GM10248 (cell line): Measurements from ENCODE around the gene SEC61B.

Experiments
- CTCF ChIA-PET: fragments of 300-600 bp; sonication (Branson Sonifier 250); formaldehyde crosslinking; extraction: SDS; loops from one replicate; lab custom pipeline; 2021; ENCODE audit warnings: antibody characterized with exemption; lab: Yijun Ruan, JAX
- POLR2A ChIA-PET: fragments of 350-650 bp; sonication (Branson Sonifier 250); formaldehyde crosslinking; extraction: SDS; loops from one replicate; lab custom pipeline; 2020; ENCODE audit warnings: antibody characterized with exemption; lab: Yijun Ruan, JAX
- DNase-seq: peaks from one replicate; pipeline ENCODE4 v3.0.0; 2012; ENCODE audit errors: extremely low spot score
- TF ChIP-seq, protein P1 (sequence below): IDR thresholded peaks from 2 replicates; pipeline ENCODE4 v1.5.1; 2012; ENCODE audit warnings: mild to moderate bottlenecking, low read depth; ENCODE audit errors: extremely low read depth, missing control alignments, control extremely low read depth

The SEC61B gene

GRCh38 chr9:99221621-99222415 lies at the start of gene SEC61B, which contains the start of gene ALG2:
TSS of gene SEC61B (plus strand) at chr9:99222282. CDS start at chr9:99222364, 82 bp downstream.
TSS of gene ALG2 (minus strand) at chr9:99221942. CDS start at chr9:99221894, 48 bp downstream.
- DNase-seq, result peak; percentile 96
- TF ChIP-seq, protein P1, sequence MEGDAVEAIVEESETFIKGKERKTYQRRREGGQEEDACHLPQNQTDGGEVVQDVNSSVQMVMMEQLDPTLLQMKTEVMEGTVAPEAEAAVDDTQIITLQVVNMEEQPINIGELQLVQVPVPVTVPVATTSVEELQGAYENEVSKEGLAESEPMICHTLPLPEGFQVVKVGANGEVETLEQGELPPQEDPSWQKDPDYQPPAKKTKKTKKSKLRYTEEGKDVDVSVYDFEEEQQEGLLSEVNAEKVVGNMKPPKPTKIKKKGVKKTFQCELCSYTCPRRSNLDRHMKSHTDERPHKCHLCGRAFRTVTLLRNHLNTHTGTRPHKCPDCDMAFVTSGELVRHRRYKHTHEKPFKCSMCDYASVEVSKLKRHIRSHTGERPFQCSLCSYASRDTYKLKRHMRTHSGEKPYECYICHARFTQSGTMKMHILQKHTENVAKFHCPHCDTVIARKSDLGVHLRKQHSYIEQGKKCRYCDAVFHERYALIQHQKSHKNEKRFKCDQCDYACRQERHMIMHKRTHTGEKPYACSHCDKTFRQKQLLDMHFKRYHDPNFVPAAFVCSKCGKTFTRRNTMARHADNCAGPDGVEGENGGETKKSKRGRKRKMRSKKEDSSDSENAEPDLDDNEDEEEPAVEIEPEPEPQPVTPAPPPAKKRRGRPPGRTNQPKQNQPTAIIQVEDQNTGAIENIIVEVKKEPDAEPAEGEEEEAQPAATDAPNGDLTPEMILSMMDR, result no peak
- POLR2A ChIA-PET, result interaction anchor here (0.6 to 1.8 kb wide), 6 partner anchors 9 to 1251 kb away, joined by 3 to 13 read pairs (median 6); partner anchors contain the start of genes NR4A3 and TMEFF1
- CTCF ChIA-PET, result interaction anchor here (0.6 to 8.3 kb wide), 10 partner anchors 10 to 1103 kb away, joined by 3 to 97 read pairs (median 6); no protein-coding TSS in a partner anchor

DNA sequence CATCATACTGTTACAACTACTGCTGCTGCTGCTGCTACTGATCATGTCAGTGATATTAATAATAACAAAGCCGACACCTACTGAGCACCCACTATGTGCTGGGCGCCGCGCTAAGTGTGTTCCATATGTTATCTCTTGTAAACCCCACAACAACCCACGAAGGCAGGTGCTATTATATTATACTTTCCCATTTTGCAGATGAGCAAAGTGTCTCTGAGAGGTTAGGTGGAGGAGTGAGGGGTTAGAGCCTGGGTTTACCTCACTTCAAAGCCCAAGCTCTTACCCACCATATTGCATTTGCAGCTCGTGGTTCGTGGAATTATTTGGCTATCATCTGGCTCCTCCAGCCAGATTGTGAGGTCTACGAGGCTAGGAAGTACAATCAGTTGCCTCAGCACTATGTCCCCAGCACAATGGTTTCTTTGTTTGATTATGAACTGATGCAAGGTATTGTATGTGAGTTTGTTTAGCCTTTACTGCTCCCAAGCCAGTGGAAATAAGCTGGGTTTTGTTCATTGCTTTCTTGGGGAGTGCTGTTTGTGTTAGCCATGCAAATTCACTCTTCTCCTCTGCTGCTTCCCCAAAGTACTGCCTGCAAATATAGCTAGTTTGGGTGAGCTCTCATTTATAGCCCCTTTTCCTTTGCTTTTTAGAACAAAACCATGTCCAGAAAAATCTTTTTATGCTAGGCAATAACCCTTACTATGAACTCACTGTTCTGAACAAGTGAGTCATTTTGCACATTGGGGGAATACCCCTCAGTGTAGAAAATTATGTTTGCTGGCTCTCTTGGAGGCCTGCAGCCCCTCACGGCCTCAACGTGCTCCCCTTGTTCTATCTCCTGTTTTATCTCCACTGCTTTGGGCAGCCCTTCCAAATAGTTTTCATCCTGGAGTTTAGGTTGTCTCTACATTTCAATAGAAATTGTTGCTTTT lies 48.2 kb upstream of the SEC61B start:
- TF ChIP-seq, protein P1, result no peak
- POLR2A ChIA-PET, result no interaction called here
- CTCF ChIA-PET, result interaction anchor here (0.8 to 5.3 kb wide), 6 partner anchors 9 to 58 kb away, joined by 3 to 46 read pairs (median 8); no protein-coding TSS in a partner anchor
- DNase-seq, result peak; percentile 48

GRCh38 chr9:99176527-99177013 lies 45.5 kb upstream of the SEC61B start:
- no peak for DNase-seq
- TF ChIP-seq, protein P1, result no peak
- ChIA-PET CTCF (interaction anchor here (0.7 to 2.0 kb wide), 5 partner anchors 8 to 13 kb away, joined by 3 to 7 read pairs (median 5); no protein-coding TSS in a partner anchor), POLR2A (no interaction called here)

GRCh38 chr9:99177576-99178366 lies 44.3 kb upstream of the SEC61B start:
- CTCF ChIA-PET, result interaction anchor here (0.9 to 1.8 kb wide), 2 partner anchors 15 to 203 kb away, joined by 4 to 5 read pairs; no protein-coding TSS in a partner anchor
- POLR2A ChIA-PET, result no interaction called here
- TF ChIP-seq, protein P1, result no peak
- no peak for DNase-seq

DNA sequence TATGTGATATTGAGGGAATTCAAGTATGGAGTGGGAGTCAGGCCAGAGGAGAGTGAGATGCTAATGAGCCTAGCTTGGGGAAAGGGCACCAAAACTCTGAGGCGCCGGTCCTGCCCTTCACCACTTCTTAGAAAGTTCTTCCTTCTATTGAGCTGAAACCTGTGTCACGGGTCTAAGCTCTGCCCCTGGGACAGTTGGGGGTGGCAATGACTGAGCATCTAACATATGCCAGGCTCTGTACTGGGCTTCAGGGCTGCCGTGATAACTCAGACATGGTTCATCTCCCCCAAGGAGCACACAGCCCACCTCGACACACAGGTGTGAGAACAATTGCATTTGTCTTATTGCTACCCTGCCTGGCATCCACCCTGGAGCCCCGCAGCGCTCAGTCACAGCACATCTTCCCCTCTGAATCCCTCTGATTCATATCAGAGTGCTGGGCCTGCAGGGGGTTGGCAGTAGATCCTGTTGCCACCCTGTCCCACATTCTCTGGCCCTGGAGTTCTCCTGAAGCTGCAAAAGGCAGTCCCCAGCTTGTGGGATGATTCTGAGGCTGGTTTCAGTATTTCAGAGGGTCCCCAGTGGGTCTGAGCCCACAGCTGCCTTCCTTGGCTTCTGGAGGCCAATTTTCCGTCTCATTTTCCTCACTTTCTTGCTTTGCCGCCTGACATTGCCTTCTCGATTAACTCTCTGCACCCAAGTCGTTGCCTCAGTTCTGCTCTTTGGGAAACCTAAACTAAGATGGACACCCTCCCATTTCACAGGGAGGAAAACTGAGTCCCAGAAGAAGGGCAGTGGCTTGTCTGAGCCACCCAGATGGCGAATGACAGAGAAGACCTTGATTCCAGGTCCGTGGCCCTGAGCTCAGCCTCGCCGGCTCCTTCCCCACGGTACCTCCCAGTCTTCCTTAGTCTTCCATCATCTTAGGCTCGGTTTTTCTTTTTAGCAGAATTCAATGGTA lies 42.9 kb upstream of the SEC61B start:
- TF ChIP-seq, protein P1, result no peak
- DNase-seq, result no peak
- POLR2A ChIA-PET, result interaction anchor here (0.6 kb wide), 1 partner anchor 834 kb away, joined by 3 read pairs; no protein-coding TSS in a partner anchor
- CTCF ChIA-PET, result interaction anchor here (1.1 to 1.8 kb wide), 3 partner anchors 15 to 204 kb away, joined by 3 to 6 read pairs (median 5); no protein-coding TSS in a partner anchor
